ENCODE data around the gene CASR. TPM values are rescaled to one million over a fixed set of nuclear protein-coding genes. Genes with fewer than 3 reads are reported as not detected.

Gene CASR
- total and polyA plus RNA-seq, 2 of the 4 experiments (the other 2 are of a cell fraction) = not detected

DNA sequence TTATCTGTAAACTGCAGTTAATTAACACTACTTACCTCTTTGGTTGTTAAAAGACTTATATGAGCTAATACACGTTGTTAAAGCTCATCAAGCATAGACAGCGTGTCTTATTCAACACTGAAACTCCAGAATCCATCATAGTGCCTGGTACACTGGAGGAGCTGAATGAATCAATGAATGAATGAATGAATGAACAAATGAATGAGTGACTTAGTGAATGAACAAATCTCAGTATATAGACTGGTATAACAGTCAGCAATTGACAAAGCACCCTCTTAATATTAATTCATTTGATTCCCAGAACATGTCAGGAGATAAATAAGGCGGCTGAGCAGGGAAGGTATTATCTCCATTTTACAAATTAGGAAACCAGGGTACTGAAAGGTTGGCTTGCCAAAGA is 7.1 kb downstream of the CASR start:
- Histone ChIP-seq H3K79me1 (ENCODE audit: low read depth in 1 of 2, low read length in 2 of 2) (no peaks in the 10 kb centered on the region), H3K9ac (ENCODE audit: low read depth, low read length) (no peak overlapping the region)
- dilution Hi-C loops (cut with HindIII; ENCODE audit: low sequenced_read_pairs, unreplicated experiment) = no loop called here

More for the DNA sequence above, 7.1 kb downstream of the CASR start:
- H2AFZ ChIP-seq (replicated peaks; ENCODE audit: low read length, poor library complexity) = no peak overlapping the region
- H3K36me3 ChIP-seq (ENCODE audit: control insufficient read depth, insufficient read depth, low read length) = no peaks in the 10 kb centered on the region
- intact Hi-C loops (cut with micrococcal nuclease) = no loop called here
- ATAC-seq (ENCODE audit: low read depth) = no peak
- no peak overlapping the region for H3K18ac ChIP-seq (ENCODE audit: low read depth, low read length)
- H3K14ac ChIP-seq (replicated peaks; ENCODE audit: low read depth, low read length) = no peak overlapping the region
- ChIA-PET CTCF (no interaction called here), POLR2A (ENCODE audit: unreplicated experiment) (no interaction called here)
- no TSS peak for BruUV-seq (replicated peaks)
- H2AK9ac ChIP-seq (replicated peaks; ENCODE audit: low read depth, low read length, poor library complexity) = no peak overlapping the region
- no peak for DNase-seq
- no CpG with 5 or more reads among the region's 3 CpGs for WGBS, 2 experiments (ENCODE audit: extremely low coverage in 2 of 2, insufficient read length in 1 of 2)
- H3K23ac ChIP-seq (ENCODE audit: low read depth, low read length) = no peak overlapping the region
- no peak overlapping the region for H2BK20ac ChIP-seq (ENCODE audit: low read depth, low read length)
- no peak overlapping the region for H3K56ac ChIP-seq (ENCODE audit: extremely low read depth, insufficient read depth, low read length)
- in situ Hi-C loops (cut with MboI; ENCODE audit: low sequenced_read_pairs) = no loop called here
- no peak overlapping the region for H3K4me2 ChIP-seq (ENCODE audit: low read depth, low read length)
- H2BK120ac ChIP-seq (ENCODE audit: low read depth, low read length) = no peak overlapping the region
- no peak overlapping the region for H2BK15ac ChIP-seq (ENCODE audit: low read depth, low read length)
- no peaks in the 10 kb centered on the region for H3K9me1 ChIP-seq (ENCODE audit: insufficient read depth, low read length)
- H2BK5ac ChIP-seq (ENCODE audit: low read depth, low read length, poor library complexity, severe bottlenecking) = no peak overlapping the region
- no peaks in the 10 kb centered on the region for H3K4me1 ChIP-seq (ENCODE audit: control insufficient read depth, insufficient read depth, low read length)
- no peaks in the 10 kb centered on the region for H4K20me1 ChIP-seq (ENCODE audit: insufficient read depth, low read length)
- H2AK5ac ChIP-seq (ENCODE audit: low read depth, low read length) = no peak overlapping the region
- H3K27me3 ChIP-seq (ENCODE audit: control insufficient read depth, insufficient read depth, low read length) = peaks cover 7% of the 10 kb centered on the region
- no peak overlapping the region for H4K91ac ChIP-seq (ENCODE audit: insufficient read depth, low read depth, low read length)
- H3K4ac ChIP-seq (ENCODE audit: low read depth, low read length) = no peak overlapping the region
- no peaks in the 10 kb centered on the region for H3K9me3 ChIP-seq (ENCODE audit: control insufficient read depth, insufficient read depth, low read length)
- no peak overlapping the region for H3K4me3 ChIP-seq (ENCODE audit: insufficient read depth, low read depth, low read length)
- no peak for TF ChIP-seq MXI1 (IDR thresholded peaks at IDR 0.05; ENCODE audit: borderline replicate concordance, low read depth, low read length)
- no peak for TF ChIP-seq RAD21 (IDR thresholded peaks at IDR 0.05; ENCODE audit: low read length)
- no peak for TF ChIP-seq SMC3 (IDR thresholded peaks at IDR 0.05; ENCODE audit: low read depth, low read length)
- TF ChIP-seq MAFK (IDR thresholded peaks at IDR 0.05; ENCODE audit: low read depth, low read length) = no peak
- TF ChIP-seq ELK1 (IDR thresholded peaks at IDR 0.05; ENCODE audit: borderline replicate concordance, low read depth, low read length) = no peak
- no peak for TF ChIP-seq CHD1 (IDR thresholded peaks at IDR 0.05; ENCODE audit: low read depth, low read length)
- no peak for TF ChIP-seq RCOR1 (IDR thresholded peaks at IDR 0.05; ENCODE audit: insufficient replicate concordance, low read length)
- H4K8ac ChIP-seq (ENCODE audit: low read depth in 2 of 2, low read length in 2 of 2) = no peak overlapping the region
- no peak overlapping the region for H3K27ac ChIP-seq (ENCODE audit: insufficient read depth, low read length)
- no peak overlapping the region for H4K5ac ChIP-seq (ENCODE audit: low read depth, low read length)

Measured in IMR-90 (cell line).